Neutrophil (primary cell): ENCODE data around the gene GASK1B.

Experiments
- H3K27ac ChIP-seq: fragments of 200-600 bp; sonication (generic); 2 replicates; pipeline ENCODE4 v1.5.1; 2016; ENCODE audit warnings: mild to moderate bottlenecking, moderate library complexity
- H3K27me3 ChIP-seq: fragments of 200-600 bp; sonication (generic); 2 replicates; pipeline ENCODE4 v1.6.0; 2016; ENCODE audit warnings: mild to moderate bottlenecking
- H3K36me3 ChIP-seq: fragments of 200-600 bp; sonication (generic); 2 replicates; pipeline ENCODE4 v1.5.1; 2017
- H3K4me1 ChIP-seq, 2 experiments: fragments of 200-600 bp in 1 of 2; sonication (generic) in 1 of 2; 1 replicate in 1 of 2; 2 replicates in 1 of 2; pipeline versions ENCODE4 v1.5.1 to v1.6.1; 2013 to 2016; ENCODE audit warnings: low read depth in 1 of 2, low read length in 1 of 2, mild to moderate bottlenecking in 1 of 2, moderate library complexity in 1 of 2; ENCODE audit not compliant: control insufficient read depth in 1 of 2, insufficient read depth in 1 of 2
- H3K4me3 ChIP-seq, 2 experiments: fragments of 200-600 bp in 1 of 2; sonication (generic) in 1 of 2; 1 replicate in 1 of 2; 2 replicates in 1 of 2; pipeline ENCODE4 v1.5.1; 2013 to 2016; ENCODE audit warnings: low read depth in 1 of 2, low read length in 1 of 2, mild to moderate bottlenecking in 1 of 2, moderate library complexity in 1 of 2
- H3K9me3 ChIP-seq: fragments of 200-600 bp; sonication (generic); 2 replicates; pipeline ENCODE4 v1.5.1; 2016
- CTCF ChIP-seq: fragments of 200-600 bp; sonication (generic); IDR thresholded peaks from 2 replicates; pipeline ENCODE4 v1.5.1; 2016; ENCODE audit warnings: antibody characterized with exemption

Gene GASK1B

GRCh38 chr4:158128540-158128939, 44.3 kb downstream of the GASK1B start:
- Histone ChIP-seq H3K27ac (no peak overlapping the region), H3K9me3 (no peaks in the 10 kb centered on the region), H3K27me3 (no peaks in the 10 kb centered on the region), H3K36me3 (no peaks in the 10 kb centered on the region), H3K4me3 (no peak overlapping the region), H3K4me1 (no peaks in the 10 kb centered on the region)
- TF ChIP-seq CTCF = no peak

- no peak for TF ChIP-seq CTCF
- Histone ChIP-seq H3K27ac (no peak overlapping the region), H3K4me1 (no peaks in the 10 kb centered on the region), H3K9me3 (no peaks in the 10 kb centered on the region), H3K27me3 (no peaks in the 10 kb centered on the region), H3K36me3 (no peaks in the 10 kb centered on the region), H3K4me3 (no peak overlapping the region)
Observed at GRCh38 chr4:158125310-158125709, 47.5 kb downstream of the GASK1B start.
